HUES6 (cell line): Measurements from ENCODE around the gene FAM13A.

Experiments used
- H3K27ac ChIP-seq: 2 replicates; pipeline ENCODE4 v1.7.0; 2013; ENCODE audit warnings: low read depth, mild to moderate bottlenecking, low read length, inconsistent platforms
- H3K27me3 ChIP-seq: 2 replicates; pipeline ENCODE4 v1.6.1; 2013; ENCODE audit warnings: low read length; ENCODE audit not compliant: control insufficient read depth, insufficient read depth
- H3K36me3 ChIP-seq: 2 replicates; pipeline ENCODE4 v1.6.1; 2013; ENCODE audit warnings: low read length; ENCODE audit not compliant: control insufficient read depth, insufficient read depth
- H3K4me1 ChIP-seq: 2 replicates; pipeline ENCODE4 v1.6.1; 2013; ENCODE audit warnings: low read length; ENCODE audit not compliant: control insufficient read depth, insufficient read depth
- H3K4me3 ChIP-seq: 2 replicates; pipeline ENCODE4 v1.5.1; 2013; ENCODE audit warnings: low read depth, low read length
- H3K9ac ChIP-seq: one replicate; pipeline ENCODE4 v1.6.1; 2013; ENCODE audit warnings: mild to moderate bottlenecking, low read length
- H3K9me3 ChIP-seq: 2 replicates; pipeline ENCODE4 v1.6.1; 2013; ENCODE audit warnings: low read depth, low read length; ENCODE audit not compliant: control insufficient read depth, insufficient read depth

Gene FAM13A

DNA sequence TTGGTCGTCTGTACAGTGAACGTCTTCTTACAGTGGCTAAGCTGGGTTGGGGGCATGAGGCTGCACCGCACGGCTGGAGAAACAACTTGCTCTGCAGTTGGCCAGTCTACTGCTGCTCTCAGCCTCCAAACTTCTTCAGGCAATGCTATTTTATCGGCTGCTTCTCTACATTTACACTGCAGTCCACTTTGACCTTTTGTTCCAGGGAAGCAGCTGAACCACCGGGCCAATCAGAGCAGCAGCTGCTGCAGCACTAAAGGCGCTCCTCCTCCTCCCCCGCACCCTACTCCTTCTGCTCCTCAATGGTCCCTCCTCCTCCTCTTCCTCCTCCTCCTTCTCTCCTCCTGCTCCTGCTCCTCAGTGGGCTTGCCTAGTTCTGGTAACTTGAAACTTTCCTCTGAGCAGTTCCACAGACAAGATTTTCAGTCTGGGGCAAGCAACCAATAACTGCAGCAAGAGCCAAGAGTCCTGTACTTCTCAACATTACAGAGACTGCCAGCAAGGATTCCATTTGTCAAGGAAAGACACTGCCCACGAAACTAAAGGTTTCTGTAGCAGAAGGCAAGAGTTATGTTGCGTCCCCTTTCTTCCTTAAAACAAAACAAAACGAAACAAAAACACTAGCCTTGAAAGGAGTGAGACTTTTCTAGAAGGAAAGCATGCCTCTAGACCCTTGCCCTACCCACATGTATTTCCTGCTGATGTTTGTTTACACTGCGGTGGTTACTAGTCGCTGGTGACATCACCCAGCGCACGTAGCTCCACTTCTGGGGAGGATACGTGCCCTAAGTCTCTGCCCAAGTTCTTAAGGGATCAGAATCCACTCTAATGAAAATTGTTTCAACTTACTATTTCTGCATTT, 233.7 kb downstream of the FAM13A start:
- Histone ChIP-seq H3K4me1 (peaks cover 18% of the 10 kb centered on the region; the same call in 1 of the 2 replicates), H3K9ac (peak overlapping the region; percentile 47), H3K36me3 (no peaks in the 10 kb centered on the region), H3K4me3 (peak overlapping the region; percentile 58), H3K27me3 (no peaks in the 10 kb centered on the region), H3K9me3 (no peaks in the 10 kb centered on the region), H3K27ac (peak overlapping the region; percentile 41)

DNA sequence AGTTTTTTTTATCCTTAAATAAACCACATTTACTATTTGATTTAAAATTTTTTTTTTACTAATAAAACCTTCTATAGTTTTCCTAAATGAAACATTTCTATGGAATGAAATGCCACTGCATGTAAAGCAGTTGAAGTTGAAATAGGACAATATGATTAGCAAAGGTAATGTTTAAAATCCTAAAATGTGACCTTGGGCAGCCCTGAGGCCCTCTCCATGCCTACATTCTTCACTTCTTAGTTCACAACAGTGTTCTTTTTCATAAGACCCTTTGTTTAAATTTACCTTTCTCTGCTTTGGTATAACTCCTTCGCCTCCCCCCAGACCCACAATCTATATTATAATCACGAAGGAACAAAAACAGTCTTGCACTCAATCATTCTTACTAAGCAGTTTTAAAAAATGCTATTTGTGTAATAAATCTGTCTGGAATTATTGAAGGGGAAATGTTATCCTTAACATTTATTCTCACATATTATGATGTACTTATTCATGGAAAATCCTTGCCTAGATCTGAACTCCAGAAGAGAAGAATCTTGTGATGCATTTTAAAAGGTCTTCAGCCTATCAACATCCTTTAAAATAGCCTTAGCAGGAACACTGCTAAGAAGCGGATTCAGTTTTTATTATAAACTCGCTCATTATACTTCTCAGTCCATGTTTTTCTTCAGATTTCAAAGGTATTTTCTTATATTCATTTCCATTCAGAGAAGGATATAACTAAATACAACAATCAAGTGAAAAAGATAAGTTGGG, 234.8 kb downstream of the FAM13A start:
- no peaks in the 10 kb centered on the region for H3K27me3 ChIP-seq
- no peaks in the 10 kb centered on the region for H3K9me3 ChIP-seq
- no peaks in the 10 kb centered on the region for H3K36me3 ChIP-seq
- no peak overlapping the region for H3K27ac ChIP-seq
- peaks cover 18% of the 10 kb centered on the region; the same call in 1 of the 2 replicates for H3K4me1 ChIP-seq
- peak overlapping the region; percentile 58 for H3K4me3 ChIP-seq
- no peak overlapping the region for H3K9ac ChIP-seq

DNA sequence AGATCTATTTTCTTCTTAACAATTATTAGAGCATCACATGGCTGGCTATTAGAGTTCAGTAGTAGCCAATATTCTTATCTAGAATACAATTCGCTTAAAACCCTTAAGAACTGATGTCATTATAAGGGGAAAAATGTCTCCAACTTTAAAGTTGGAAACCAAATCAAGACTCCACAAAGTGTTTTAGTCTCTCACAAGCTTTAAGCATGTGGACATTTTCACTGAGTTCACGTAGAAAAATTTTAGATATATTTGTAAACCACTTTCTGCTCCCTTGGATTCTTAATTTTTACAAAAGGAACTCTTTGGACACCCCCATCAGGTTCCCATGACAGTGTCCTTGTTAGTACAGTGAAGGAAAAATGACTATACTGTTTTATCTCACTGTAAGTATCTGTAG, 235.5 kb downstream of the FAM13A start:
- no peak overlapping the region for H3K27ac ChIP-seq

GRCh38 chr4:88820698-88821415, 236.1 kb downstream of the FAM13A start:
- no peaks in the 10 kb centered on the region for H3K27me3 ChIP-seq

More for the DNA sequence above, 235.5 kb downstream of the FAM13A start:
- Histone ChIP-seq H3K4me1 (peaks cover 18% of the 10 kb centered on the region; the same call in 1 of the 2 replicates), H3K9me3 (no peaks in the 10 kb centered on the region), H3K36me3 (no peaks in the 10 kb centered on the region), H3K4me3 (peak overlapping the region; percentile 27; the same call in 1 of the 2 replicates), H3K27me3 (no peaks in the 10 kb centered on the region), H3K9ac (no peak overlapping the region)

DNA sequence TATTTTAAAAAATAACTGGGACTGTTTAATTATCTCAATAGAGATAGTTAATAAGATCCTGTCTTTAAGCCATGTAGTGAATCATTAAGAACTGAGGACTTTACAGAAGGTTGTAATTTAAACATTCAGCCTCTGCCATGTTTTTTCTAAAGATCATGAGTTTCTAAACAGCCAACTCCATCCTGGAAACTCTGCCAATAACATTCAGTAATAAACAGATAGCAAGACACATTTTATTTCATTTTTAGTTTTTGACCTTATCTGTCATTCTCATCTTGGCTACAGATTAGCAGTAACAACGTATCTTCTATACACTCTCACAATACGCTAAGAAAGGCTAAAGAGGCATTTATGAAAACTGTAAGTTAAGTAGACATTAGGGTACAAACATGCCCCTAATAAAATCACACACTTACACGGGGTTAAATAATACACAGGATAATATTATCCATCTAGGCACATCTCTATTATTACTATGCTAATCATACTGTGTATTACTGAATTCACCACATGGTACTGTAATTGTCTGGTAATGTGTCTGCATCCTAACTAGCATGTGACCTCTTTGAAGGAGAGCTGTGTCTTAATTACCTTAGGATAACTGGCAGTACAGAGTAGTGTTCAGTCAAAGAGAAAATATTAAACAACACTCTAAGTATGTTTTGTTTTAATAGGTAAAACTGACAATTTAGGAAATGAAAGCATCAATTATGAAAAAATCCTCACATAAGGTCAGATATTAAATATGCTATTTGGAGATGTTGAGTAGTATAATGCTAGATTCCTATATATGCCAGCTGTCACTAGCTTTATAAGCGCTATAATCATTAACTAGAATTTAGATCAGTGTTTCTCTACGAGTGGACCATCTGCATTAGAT, 236.9 kb downstream of the FAM13A start:
- Histone ChIP-seq H3K9ac (no peak overlapping the region), H3K27ac (no peak overlapping the region), H3K4me3 (no peak overlapping the region), H3K9me3 (no peaks in the 10 kb centered on the region), H3K27me3 (no peaks in the 10 kb centered on the region), H3K4me1 (peaks cover 20% of the 10 kb centered on the region; the same call in 1 of the 2 replicates), H3K36me3 (no peaks in the 10 kb centered on the region)

More at GRCh38 chr4:88820698-88821415, 236.1 kb downstream of the FAM13A start:
- no peak overlapping the region for H3K9ac ChIP-seq
- no peaks in the 10 kb centered on the region for H3K9me3 ChIP-seq
- H3K27ac ChIP-seq = no peak overlapping the region
- H3K36me3 ChIP-seq = no peaks in the 10 kb centered on the region
- peaks cover 18% of the 10 kb centered on the region; the same call in 1 of the 2 replicates for H3K4me1 ChIP-seq
- peak overlapping the region; percentile 27 for H3K4me3 ChIP-seq

DNA sequence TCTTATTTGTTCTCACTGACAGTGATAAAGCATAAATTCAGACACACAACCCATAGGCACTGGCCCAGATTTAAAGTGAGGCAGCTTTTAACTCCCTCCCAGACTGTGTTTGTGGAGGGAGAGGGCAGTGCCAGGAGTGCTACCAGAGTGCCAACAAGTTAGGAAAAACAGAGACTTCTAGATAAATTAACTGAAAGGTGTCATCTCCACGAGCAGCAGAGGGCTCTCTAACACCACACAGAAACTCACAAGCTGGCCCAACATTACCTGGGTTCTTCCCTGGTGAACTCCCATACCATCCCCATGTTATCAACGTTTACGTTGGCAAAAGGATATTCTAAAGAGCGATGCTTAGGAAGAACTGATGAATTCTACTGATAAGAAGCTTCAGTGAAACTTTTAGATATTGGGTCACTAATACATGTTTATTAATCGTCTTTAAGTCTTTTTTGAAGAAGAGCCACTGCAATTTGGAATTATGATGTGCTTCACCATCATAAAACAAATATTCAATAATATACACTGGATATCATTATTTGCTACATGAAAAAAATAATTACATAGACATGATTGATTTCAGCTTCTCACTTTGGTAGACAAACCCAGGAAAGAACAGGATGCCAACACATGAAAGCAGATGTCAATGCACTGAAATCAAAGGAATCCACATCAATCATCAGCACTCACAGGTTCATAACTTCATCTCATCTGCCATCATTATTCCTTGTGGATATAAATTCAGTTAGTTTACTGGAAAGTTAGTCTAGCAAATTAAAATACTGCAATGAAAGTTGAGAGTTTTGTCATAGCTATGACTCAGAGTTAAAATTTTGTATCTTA, 238.1 kb downstream of the FAM13A start:
- Histone ChIP-seq H3K9me3 (no peaks in the 10 kb centered on the region), H3K27me3 (no peaks in the 10 kb centered on the region), H3K9ac (no peak overlapping the region), H3K27ac (no peak overlapping the region), H3K4me1 (peaks cover 21% of the 10 kb centered on the region; the same call in 1 of the 2 replicates), H3K36me3 (no peaks in the 10 kb centered on the region), H3K4me3 (no peak overlapping the region)

DNA sequence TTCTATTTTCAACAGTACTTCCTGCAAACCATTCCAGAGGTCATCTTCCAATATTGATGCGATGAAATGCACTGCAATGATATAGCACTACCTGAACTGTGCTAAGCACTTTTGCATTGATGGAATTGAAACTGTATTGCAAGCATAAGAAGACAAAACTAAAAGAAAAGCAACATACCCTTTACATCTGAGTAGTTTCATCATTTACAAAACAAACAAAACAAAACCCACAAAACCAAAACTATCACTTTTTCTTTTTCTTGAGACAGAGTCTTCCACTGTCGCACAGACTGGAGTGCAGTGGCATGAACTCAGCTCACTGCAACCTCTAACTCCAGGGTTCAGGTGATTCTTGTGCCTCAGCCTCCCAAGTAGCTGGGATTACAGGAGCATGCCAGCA, 239.2 kb downstream of the FAM13A start:
- Histone ChIP-seq H3K27me3 (no peaks in the 10 kb centered on the region), H3K9ac (no peak overlapping the region), H3K36me3 (no peaks in the 10 kb centered on the region), H3K9me3 (no peaks in the 10 kb centered on the region), H3K4me3 (no peak overlapping the region), H3K4me1 (peaks cover 18% of the 10 kb centered on the region; the same call in 1 of the 2 replicates), H3K27ac (no peak overlapping the region)

GRCh38 chr4:88816360-88816759, 240.6 kb downstream of the FAM13A start:
- H3K4me1 ChIP-seq = peaks cover 10% of the 10 kb centered on the region; the same call in 1 of the 2 replicates
- H3K27me3 ChIP-seq = no peaks in the 10 kb centered on the region
- H3K9ac ChIP-seq = no peak overlapping the region
- no peaks in the 10 kb centered on the region for H3K36me3 ChIP-seq
- H3K9me3 ChIP-seq = no peaks in the 10 kb centered on the region
- no peak overlapping the region for H3K4me3 ChIP-seq
- no peak overlapping the region for H3K27ac ChIP-seq

DNA sequence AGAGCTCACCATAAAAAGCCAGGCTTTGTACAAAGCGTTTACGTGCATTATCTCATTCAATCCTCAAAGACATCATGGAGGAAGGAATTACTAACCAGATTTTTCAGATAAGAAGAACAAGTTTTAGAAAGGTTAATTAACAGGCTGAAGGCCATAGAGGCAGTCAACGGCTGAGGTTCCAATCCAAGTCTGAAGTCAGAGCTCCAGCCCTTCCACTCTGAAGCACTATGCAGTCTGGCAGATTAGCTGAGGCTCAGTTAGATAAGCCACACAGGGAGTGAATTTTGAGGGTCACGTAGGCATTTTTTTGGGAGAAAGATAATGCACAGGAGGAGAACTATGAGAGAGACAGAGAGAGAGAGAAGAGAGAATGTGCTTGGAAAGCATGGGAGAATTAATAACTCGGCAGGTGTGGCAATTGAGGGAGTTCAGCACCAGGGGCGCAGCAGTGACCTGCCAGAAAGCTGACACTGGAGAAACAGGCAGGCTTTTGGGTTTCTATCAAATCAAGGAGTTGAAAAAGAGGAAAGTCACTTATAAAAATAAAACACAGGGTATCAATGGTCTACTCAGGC, 242.9 kb downstream of the FAM13A start:
- Histone ChIP-seq H3K27me3 (no peaks in the 10 kb centered on the region), H3K9me3 (no peaks in the 10 kb centered on the region), H3K27ac (no peak overlapping the region), H3K4me3 (no peak overlapping the region), H3K4me1 (0 out of 2 replicates have a peak, but pooled peaks cover 3% of the 10 kb centered on the region), H3K36me3 (no peaks in the 10 kb centered on the region), H3K9ac (no peak overlapping the region)
